NCI-H345 treated with DMSO at 0.1 percent for 48 hours (cell line): ENCODE results near the gene GCN1.

Source experiments
- DNase-seq: peaks from one replicate; lab custom pipeline; 2025; ENCODE audit not compliant: unreplicated experiment; lab: John Stamatoyannopoulos, UW

Gene GCN1

DNA sequence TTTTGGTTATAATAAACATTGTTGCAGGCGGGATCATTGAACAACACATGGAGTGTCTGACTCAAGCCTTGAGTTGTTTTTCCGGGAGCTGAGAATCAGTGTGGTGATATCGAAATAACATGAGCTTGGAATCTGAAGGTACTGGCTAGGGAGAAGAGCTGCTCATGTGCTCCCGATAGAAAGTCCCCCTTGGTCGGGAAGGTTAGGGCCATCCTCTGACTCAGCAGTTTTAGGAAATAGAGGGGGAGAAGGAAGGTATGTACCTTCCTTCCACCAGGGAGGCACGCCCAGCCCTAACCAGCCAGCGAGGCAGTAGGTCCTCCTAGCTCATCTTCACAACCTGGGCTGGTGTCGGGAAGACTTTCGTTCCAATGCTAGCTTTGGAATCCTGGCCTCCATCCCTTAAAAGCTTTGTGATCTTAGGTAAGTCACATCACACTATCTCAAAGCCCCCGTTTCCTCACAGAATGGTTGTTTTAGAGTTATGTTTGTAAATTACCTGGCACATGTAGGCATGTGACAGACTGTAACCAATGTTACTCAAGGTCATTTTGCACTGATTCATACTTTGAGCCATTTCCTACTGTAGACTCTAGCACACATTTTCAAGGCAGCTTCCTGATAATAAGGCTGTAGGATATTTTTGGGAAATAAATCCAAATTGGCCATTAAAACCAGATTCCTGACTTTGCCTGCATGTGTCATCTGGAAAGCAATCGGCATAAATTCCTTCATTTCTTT is 76.0 kb downstream of the GCN1 start:
- no peak for DNase-seq

DNA sequence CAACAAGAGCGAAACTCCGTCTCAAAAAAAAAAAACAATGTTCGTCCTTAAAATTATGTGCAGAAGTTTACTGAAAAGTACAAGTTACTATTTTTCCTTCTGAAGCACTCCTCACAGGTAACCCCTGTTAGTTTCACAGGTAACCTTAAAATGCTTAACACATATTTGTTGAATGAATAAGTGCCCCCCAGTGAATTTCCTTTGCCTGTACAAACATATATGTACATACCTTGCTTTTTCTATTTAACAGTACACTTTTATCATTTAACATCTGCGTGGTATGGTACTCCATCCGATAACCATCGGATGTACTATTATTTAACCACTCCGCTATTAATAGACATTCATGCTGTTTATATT is 76.6 kb downstream of the GCN1 start:
- no peak for DNase-seq

DNA sequence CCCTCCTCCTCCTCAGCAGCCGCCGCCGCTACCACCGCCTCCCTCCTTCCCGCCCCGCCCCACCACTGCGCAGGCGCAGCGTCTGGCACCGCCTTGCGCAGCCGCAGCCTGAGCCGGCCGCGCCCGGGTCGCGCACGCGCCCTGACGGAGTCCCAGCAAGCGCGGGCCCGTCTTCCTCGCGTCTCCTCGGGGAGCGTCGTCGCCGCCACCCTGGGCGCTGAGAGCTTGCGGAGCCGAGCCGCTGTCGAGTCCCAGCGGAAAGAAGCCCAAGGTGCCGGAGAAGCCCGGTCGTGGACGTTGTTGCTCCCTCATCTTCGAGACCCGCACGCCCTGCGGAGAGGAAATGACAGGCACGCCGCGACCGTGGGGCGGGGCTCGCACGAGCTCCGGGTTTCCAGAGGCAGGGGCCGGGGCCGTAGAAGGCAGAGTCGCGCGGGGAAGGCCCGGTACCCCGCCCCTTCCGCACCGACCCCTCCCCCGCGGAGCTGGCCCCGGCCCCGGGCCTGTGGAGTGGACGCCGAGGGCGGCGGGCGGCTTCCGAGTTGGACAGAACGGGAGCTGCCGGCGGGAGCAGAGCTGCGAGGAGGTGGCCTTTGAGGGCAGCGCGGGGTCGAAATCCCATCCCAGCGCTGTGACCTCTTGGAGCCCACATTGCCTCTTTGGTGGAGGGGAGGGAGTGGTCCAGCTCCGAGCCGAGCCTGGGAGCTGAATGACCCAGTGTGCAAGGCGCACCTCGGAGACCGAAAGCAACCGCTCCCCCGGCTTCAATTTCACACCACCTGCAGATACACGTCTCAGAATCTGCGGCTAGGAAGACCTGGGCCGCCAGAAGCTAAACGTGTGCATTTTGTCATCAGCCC is 77.5 kb downstream of the GCN1 start:
- DNase-seq, result peak; percentile 88

DNA sequence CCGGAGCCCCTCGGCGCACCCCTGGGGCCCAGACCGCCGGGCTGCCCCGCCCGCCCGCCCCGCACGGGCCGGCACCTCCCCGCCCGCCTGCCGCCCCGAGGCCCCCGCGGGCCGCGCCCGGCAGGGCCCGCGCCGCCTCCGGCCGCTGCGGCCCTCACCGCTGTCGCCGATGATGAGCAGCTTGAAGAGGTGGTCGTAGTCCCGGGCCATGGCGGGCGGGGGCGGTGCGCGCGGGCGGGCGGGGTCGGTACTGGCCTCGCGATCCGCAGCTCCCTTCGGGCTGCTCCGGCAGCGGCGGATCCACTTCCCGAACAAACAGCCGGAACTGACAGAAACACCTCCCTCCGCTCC is 78.1 kb downstream of the GCN1 start, which contains the start of gene RAB35:
Gene RAB35, minus strand, starts transcription at position 313 of the 351 bp plus-strand sequence. Its CDS starts 103 bp downstream, at position 210.
- no peak for DNase-seq

DNA sequence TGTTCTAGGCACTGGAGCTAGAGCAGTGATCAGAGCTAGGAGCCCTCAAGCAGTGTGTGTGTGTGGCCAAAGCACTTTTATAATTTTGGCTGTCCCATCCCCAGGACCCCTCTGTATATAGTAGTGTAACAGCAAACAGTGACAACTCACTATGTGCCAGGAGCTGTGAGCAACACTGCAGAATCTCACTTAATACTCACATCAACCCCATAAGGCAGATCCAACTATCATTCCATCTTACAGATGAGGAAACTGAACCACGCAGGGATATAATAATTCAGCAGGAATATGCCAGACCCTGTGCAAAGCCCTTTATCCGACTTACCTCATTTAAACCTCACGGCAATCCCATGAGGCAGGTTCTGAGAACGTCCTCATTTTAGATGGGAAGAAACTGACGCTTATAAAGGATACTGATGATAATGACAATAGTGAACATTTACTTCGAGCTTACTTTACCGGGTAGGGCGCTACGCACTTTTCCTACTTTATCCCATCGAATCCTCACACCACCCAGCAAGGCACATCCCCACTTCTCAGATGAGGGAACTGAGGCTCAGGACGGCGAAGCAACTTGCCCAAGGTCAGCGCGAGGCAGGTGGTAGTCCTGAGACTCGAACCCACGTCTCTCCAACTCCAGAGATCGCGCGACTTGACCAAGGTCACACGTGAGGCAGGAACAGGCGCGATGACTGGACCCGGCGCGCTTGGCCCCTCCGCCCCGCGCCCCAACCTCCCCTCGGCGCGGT is 78.6 kb downstream of the GCN1 start:
- no peak for DNase-seq

DNA sequence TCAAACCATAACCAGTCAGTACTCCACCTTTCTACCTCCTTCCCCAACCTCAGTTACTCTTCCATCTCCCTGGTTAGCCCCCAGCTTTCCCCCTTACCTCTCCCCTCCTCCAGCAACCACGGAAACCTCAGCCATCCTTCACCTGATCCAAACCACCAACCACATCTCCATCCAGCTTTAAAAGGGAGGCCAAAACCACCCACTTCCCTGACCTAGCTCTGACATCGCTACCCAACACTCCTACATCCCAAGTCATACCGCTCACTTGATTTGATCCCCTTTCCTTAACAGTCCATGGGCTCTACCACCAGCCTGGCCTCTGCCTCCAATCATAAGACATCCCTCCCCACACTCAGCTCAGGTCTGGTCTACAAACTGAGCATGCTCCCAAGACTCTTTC is 79.4 kb downstream of the GCN1 start:
- no peak for DNase-seq

DNA sequence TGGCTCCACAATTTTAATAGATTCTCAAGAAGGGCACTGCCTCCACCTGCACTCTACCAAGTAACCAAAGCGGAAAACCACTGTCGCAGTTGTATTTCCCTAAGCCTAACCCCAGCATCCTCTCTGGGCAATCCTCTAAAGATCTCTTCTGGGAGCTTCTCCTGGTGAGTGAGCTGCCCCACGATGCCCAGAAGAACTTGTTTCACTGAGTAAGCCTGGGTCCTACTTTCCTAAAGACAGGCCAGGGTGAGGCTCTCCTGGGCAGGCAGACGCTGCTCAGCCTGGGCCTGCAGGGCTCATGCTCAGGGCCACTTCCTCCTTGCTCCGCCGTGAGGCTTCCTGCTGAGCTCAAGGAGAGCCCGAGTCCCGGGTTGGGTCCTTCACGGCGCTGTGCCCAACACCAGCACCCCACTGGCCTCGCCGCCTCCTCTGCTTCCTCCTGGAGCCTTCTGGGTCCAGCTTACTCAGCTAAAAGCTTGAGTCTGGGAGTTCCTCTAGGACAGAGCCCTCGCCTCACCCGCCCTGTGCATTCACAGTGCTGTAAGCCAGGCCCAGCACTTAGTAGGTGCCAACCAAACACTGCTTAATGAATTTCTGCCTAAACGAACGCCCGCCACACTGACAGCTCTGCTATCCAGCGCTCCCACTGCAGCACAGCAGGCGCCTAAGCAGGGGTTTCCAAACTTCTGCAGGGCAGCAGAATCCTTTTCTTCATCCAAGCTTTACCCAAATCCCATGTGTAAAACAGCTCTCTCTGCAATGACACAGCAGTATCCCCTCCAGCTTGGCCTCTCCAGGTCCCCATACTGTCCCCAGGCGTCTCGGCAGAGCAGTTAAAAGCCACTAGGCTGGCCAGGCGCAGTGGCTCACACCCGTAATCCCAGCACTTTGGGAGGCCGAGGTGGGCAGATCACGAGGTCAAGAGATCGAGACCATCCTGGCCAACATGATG is 83.7 kb downstream of the GCN1 start:
- no peak for DNase-seq

DNA sequence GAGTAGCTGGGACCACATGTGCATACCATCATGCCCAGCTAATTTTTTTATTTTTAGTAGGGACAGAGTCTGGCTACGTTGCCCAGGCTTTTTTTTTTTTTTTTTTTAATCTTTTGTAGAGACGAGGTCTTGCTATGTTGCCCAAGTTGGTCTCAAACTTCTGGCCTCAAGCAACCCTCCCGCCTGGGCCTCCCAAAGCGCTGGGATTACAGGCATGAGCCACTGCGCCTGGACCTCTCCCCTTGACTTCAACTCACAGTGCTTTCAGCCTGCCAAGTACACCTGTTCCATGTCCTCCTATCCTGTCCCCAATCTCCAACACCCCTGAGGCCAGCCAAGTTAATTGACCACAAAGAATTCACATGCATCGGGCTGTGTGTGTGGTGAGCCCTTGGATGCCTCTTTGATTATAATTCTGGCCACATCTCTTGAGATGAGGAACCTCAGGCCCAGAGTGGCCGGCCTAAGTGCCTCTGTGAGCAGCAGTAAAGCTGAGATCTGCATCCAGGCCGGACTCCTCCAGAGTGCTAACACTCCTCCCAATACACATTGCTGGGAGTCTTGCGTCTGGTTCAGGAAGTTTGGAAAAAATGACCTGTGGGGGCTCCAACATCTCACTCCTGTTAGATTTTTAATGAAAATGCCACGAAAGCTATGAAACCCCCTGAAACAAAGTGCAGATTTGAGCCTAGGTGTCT is 84.8 kb downstream of the GCN1 start:
- DNase-seq, result no peak

DNA sequence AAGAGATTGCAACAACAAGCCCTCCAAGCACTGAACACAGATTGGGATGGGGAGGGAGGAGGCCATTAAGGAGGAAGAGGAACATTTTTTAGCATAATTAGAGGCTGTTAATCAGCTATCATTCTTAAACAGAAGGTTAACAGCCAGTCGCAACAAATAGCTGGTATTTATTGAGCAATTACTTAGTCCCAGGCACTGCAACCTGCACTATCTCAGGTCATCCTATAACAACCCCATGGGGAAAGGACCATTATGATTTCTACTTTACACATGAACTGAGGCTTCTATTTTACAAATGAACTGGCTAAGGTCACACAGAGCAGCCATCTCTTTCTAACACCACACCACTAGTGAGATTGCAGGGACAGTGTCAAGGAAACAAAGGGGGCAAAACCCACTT is 88.4 kb downstream of the GCN1 start:
- no peak for DNase-seq

DNA sequence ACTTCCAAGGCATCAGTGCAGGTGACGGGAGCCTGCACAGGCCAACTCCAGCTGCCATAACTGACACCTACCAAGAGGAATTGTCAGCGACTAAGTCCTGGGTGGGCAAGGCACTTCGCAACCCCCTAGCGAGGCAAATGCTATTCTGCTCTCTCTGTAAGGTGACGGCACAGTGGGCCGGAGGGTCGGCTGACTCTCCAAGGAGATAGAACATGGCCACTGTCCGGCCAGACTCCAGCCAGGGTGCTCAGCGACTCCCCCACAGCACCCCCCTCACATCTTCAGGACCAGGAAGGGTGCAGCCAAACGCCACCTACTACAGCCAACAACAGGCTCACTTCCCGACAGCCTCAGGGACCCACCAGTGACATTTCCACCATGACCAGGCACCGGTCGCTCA is 91.1 kb downstream of the GCN1 start:
- no peak for DNase-seq

DNA sequence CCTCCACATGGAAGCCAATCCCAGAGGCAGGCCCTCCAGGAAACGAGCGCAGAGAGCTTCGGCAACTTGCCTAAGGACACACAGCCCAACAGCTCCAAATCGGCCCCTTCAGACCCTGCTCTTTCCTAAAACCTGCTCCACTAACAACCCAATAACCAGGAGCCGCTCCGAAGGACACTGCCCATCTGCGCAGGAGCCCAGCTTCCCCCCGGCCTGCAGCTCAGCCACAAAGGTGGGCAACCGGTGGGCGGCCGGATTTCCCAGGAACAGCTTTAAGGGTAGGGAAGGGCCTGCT is 91.5 kb downstream of the GCN1 start:
- no peak for DNase-seq

DNA sequence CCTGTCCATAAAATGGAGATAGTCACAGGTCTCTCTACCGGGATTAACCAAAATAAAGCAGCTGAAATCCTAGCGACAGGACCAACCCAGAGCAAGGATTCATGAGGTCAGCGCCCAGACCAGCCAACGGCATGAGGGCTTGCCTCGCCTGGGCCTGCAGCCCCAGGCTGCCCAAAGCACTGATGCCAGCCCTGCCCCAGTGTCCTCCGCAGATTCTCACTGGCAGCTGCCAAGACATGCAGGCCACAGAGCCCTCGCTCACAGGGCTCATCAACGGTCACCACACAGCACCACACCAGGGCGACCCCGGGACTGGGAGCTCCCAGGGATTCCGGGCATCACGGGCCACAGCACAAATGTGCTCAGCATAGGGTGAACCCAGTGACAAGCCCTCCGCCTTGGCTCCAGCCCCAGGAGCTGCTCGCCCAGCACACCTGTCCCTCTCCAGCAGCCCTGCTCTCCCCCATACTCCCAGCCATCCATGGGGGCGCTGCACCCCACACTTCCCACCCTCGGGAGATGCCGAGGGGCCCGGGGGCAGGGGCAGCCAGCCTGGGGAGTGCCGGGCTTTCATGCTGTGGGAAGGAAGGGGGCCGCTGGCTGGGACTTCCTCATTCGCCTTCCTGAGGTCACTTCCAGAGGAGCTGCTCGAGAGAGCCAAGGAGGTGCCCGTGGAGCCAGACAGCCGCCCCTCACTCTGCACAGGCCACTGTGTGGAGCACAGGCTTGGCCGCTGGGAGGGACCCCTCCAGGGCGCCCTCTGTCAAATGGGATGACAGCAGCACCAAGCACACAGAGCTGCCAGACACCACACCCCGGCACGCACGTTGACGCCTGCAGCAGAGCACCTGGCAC is 92.1 kb downstream of the GCN1 start:
- DNase-seq, result no peak

DNA sequence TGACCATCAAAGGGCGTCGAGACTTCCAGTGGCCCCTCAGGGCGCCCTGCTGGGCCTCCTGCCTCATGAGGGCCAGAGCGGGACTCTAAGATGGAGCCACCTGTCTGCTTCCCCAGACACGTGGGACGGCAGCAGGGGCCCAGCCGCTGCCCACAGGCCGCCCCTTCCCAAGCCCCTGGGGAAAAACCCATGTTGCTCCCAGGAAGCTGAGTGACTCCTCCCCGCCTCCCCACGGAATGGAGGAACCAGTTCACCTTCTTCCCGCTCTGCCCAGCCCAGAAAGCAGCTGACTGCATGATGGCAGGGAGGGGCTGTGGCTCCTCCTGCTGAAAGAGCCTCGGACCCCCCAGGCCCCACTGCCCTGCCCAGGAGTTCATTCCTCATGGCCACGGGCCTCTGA is 92.9 kb downstream of the GCN1 start:
- DNase-seq, result no peak

DNA sequence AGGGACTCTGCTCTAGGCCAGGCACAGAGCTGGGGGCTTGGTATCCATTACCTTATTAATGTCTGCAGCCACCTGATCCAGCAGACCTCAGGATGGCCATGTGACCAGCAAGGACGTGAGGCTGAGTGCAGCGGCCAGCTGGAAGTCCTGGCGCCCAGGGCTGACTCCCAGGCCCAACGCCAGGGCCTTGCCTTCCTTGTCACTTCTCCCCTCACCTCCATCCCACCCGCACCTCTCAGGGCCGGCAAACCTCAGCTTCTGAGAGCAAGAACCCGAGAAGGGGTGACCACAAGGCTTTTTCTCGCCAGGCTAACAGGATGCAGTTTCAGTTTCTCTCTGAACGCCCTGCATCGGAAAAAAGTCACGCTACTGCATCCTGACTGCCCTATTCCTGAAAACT is 93.3 kb downstream of the GCN1 start:
- DNase-seq, result no peak

DNA sequence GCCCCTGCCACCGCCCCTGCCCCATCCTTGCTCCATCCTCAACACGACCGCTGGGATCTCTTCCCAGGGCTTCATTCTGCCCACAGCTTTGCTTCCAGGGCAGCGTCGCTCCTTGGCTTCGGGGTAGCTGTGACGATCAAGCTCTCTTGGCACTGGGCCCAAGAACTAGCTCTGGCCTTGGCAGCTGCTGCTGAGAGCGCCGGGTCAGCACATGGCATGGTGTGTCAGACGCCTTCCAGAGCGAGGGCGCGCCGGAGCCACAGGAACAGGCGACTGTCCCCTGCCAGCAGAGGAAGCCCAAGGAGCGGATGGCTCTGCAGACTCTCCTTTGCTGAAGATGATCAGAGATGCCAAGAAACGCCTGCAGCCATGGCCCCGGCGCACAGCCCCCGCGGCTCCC is 93.9 kb downstream of the GCN1 start:
- DNase-seq, result no peak

DNA sequence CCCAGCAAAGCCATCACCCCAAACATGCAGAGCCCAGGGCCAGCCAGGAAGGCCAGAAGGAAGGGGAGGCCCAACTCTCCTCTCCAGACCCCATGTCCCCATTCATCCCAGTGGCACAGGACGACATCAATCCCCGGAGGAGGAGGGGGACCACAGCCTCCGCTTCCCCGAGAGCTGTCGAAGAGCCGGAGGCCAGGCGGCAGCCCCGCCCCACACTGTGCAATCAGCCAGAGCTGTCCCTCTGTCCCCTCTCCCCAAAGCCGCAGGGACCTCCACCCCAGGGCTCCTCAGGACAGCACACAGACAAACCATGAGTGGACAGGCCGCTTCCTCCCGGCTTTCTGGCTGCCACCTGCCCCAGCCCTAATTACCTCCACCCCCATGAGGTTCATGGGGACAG is 94.8 kb downstream of the GCN1 start:
- DNase-seq, result no peak

DNA sequence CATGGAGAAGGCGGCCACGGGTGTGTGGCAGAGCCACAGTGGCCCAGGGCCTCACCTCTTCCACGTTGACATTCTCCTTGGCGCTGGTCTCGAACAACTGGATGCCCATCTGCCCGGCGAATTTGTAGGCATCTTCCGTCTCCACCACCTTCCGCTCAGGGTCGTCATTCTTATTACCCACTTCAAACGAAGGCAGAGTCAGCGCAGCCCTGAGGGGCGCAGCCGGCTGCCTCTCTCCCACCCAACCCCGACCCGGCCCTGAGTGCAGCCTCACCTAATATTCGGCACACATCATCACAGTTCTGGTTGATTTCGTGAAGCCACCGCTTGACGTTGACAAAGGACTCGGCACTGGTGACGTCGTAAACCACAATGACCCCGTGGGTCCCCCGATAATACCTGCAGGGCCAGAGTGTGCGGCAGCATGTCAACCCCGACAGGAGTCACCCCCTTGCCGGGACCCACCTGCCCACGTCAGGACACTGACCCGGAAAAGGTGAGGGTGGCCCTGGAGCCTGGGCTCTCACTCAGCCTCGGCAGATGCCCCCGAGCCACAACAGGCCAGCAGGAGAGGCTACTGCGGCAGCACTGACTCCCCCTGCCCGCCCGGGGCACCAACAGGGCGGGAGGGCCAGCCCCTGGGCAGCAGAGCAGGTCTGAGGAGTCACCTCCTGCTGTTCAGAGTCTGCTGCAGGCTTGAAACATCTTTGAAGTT is 95.6 kb downstream of the GCN1 start:
- DNase-seq, result no peak

DNA sequence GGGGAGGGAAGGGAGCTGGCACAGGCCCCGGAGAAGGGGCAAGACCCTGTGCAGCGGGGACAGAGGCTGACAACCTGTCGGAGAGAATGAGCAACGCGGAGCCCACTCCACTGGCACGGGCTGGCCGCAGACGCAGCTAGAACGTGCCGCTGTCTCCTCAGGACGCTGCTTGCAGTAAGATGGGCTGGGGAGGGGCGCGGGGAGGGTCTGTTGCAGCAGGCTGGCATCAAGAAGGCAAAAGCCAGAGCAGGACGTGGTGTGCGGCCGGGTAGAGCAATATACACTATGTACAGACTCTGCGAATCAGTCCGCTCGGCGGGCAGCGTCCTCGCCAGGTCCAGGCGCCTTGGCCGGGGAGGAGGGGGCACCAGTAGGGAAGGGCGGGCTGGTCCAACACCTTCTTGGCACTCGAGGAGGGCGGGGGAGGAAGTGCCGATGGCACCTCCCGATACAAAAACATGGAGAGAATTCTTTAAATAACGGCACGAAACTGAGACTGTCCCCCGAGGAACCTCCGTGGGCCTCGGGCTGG is 97.8 kb downstream of the GCN1 start:
- DNase-seq, result no peak

DNA sequence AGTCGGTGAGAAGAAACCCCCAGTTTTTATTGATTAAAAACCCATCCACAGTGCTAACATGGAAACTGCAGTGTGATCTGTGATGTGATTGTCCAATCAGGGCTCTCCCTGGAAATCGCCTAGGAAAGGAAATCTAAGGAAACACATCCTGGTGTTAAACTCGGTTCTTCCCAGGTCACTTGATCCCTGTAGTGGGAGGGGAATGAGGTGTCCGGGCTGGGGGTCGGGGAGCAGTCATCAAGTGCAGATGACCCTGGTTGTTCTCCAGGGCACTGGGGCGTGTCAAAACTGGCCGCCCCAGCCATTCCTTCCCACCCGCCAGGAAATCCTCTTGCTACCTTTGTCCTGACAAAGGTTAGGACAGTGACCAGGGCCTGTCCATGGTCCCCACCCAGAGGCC is 98.8 kb downstream of the GCN1 start:
- no peak for DNase-seq
